HG03460 (cell line): ENCODE results near the gene NFE2.
"Not testable (repeated sequence)": the region's sequence is repeated elsewhere in the genome, so short reads cannot be mapped to it uniquely, and the experiment has no call there.

Source experiments
- ATAC-seq: cut with Tn5 transposase; IDR thresholded peaks from one replicate; pipeline ENCODE4 v1.9.1; 2021; ENCODE audit not compliant: unreplicated experiment

The NFE2 gene

DNA sequence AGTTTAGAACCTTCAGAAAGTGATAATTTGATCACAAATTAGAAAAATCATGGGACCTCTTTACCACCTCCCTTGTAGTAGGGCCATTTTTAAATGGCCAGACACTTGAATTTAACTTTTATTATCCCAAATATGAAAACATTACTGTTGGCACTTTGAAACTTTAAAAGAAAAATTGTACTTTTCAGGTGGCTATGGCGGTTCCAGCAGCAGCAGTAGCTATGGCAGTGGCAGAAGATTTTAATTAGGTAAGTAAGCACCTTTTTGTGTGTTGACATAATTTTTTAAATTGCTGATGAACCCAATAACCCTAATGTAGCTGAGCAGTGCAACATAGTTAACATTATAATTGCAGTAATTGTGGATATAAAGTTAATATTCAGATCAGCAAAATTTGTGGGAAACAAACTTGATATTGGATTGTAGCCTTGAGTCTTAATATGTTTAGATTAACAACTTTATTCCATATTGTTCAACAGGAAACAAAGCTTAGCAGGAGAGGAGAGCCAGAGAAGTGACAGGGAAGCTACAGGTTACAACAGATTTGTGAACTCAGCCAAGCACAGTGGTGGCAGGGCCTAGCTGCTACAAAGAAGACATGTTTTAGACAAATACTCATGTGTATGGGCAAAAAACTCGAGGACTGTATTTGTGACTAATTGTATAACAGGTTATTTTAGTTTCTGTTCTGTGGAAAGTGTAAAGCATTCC is 16.6 kb downstream of the NFE2 start:
- ATAC-seq: not testable (repeated sequence)

DNA sequence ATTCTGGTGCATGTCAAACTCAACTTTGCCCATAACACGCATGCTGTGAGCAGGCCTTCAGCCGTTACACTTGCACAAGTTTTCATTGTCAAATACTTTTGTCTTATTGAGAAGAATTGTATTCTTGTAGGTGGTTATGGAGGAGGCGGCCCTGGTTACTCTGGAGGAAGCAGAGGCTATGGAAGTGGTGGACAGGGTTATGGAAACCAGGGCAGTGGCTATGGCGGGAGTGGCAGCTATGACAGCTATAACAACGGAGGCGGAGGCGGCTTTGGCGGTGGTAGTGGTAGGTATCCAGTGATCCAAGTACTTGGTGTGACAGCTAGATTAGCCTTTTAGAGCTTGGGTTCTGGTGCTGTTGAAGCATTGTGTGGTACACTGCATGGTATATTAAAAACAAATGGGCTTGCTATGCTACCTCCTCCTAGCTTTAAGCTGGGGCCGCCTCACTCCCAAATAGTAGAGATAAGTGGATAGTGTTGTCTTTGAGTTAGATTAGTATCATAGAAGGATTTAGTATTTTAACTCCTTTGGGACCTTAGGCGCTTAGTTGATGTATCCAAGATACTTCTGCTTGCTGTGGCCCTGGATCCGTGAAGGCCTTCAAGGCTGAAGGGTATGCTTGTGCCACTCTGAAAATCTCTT is 17.7 kb downstream of the NFE2 start:
- ATAC-seq: no peak

DNA sequence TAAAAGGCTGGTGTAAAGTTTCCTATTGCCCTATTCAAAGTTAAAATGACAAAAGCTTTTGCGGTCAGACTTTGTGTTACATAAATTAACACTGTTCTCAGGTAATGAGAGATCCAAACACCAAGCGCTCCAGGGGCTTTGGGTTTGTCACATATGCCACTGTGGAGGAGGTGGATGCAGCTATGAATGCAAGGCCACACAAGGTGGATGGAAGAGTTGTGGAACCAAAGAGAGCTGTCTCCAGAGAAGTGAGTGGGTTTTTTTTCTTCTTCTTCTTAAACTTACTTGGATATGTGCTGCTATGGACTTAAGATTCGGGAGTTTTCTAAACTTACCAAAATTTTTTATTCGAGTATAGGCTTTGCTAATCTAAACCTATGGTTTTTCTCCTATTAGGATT is 19.1 kb downstream of the NFE2 start:
- not testable (repeated sequence) for ATAC-seq

GRCh38 chr12:54281261-54281638 is 19.6 kb downstream of the NFE2 start:
- not testable (repeated sequence) for ATAC-seq

DNA sequence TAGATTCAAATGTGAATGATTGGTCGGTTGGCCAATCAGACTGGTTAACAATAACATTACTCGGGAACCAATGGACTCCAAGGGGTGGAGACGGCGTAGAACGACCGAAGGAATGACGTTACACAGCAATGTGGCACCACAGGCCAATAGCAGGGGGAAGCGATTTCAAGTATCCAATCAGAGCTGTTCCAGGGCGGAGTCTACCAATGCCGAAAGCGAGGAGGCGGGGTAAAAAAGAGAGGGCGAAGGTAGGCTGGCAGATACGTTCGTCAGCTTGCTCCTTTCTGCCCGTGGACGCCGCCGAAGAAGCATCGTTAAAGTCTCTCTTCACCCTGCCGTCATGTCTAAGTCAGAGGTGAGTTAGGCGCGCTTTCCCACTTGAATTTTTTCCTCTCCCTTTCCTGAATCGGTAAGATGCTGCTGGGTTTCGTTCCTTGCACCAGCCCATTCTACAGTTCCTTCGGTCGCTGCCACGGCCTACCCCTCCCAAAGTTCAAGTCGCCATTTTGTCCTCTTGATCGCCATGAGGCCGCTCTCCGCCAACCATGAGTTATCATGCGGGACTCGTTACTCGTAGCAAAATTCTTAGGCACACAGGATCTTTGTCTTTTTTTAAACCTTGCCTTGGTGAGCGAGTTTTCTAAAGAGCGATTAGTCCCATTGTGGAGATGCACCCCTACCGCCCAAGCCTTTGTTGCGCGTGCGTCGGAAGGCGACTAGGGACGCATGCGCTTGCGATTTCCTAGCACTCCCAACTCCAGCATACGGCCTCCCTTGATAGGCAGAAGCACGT is 20.2 kb downstream of the NFE2 start, which contains the start of gene HNRNPA1:
Gene HNRNPA1, plus strand, starts transcription at position 259 of the 793 bp plus-strand sequence. Its CDS starts 82 bp downstream, at position 341.
- ATAC-seq: peak; percentile 87

GRCh38 chr12:54279632-54280467 is 21.0 kb downstream of the NFE2 start, which contains the start of gene CBX5:
CBX5 (minus strand) TSS chr12:54280122; CDS start chr12:54257650, 22,472 bp downstream.
- ATAC-seq: peak; percentile 77

GRCh38 chr12:54279227-54279631 is 21.6 kb downstream of the NFE2 start:
- peak; percentile 0 for ATAC-seq

DNA sequence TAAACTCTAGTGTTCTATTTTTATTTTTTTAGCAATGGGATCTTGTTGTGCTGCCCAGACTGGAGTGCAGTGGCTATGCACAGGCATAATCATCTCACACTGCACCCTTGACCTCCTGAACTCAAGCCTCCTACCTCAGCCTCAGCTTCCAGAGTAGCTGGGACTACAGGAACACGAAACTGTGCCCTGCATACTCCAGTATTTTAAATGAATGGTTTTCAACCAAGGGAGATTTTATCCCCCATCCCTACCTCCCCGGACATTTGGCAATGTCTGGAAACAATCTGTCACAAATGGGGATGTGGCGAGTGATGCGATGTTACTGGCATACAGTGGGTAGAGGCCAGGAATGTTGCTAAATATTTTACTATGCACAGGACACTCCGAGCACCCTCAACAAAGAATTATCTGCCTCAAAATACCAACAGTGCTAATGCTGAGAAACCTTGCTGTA is 23.0 kb downstream of the NFE2 start:
- ATAC-seq: no peak

DNA sequence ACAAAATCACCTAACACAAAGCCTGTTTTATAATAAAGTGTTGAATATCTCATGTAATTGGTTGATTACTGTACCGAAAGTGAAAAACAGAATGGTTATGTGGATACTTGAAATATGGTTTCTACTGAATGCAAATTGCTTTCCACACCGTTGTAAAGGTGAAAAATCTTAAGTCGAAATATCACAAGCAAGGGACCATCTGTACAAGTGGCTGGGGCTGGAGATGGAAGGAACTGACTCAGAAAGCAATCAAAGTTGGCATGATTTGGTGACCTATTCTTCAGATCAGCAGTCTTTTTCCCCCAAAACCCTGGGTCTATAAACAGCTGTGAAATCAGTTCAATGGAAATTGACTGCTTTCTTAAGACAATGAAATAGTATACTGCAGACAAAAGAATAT is 24.4 kb downstream of the NFE2 start:
- ATAC-seq: no peak

DNA sequence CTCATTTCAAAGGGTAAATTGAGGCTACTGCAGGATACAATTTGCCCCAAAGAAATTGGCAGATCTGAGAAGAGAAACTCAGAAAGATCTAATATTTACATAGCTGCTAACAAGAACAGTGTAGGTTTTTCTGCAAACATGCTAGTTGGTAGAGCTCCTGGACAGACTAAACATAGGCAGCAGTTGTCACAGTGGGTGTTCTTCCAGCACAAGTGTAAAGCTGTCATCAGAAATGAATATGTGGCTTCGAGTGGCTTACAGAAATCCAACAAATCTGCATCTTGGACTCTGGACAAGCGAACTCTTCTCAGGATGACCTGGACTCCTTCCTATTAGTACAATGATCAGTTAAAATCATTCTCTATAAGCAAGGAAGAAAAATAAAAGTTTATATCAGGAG is 26.8 kb downstream of the NFE2 start:
- ATAC-seq: no peak

DNA sequence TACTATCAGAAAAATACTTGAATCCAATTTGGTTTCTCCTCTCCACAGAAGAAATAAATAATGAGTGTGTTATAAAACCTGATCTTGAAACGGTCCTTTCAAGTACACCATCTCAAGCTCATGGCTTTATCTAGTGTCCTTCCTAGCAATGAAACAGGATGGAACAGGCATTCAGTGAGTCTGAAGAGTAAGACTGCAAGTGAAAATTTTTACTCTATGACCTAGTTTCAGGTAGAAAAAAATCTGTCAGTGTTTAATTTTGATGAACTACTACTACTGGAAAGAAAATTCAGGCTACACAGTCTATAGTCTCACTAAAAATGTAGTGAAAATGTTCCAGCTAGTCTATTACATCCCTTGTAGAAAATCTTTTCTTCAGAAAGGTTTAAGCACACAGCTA is 28.6 kb downstream of the NFE2 start:
- no peak for ATAC-seq

DNA sequence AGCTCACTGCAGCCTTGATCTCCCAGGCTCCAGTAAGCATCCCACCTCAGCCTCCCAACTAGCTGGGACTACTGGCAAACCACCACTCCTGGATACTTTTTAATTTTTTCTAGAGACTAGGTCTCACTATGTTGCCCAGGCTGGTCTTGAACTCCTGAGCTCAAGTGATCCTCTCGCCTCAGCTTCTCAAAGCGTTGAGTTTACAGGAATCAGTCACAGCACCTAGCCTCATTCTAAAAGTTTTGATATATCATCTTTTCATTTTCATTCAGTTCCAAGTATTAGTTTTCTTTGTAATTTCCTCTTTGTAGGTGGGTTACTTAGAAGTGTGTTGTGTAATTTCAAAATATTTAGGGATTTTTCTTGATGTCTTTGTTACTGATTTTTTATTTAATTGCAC is 30.5 kb downstream of the NFE2 start:
- no peak for ATAC-seq

GRCh38 chr12:54266852-54267251 is 34.0 kb downstream of the NFE2 start:
- no peak for ATAC-seq

DNA sequence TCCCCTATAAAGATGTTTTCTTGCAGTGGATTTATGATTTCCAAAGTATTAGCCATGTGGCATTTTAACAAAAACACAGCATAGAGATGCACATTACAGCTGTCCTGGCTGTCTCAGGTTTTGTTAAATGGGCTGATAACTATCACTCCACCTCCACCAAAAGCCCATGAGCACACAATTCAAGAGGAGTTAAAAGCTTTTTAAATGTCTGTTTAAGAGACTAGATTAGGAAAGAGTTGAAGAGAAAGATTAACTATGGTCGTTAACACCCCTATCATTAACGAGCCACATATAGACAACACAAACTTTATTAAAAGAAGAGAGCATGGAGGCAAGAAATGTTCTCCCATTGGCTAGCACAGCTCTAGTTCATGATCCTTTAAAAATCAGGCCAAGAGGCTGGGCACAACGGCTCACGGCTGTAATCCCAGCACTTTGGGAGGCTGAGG is 35.4 kb downstream of the NFE2 start:
- ATAC-seq: no peak

- ATAC-seq: no peak
Observed at GRCh38 chr12:54262403-54262925, 38.4 kb downstream of the NFE2 start.

- no peak for ATAC-seq
Observed at GRCh38 chr12:54261815-54262402, 38.9 kb downstream of the NFE2 start.

DNA sequence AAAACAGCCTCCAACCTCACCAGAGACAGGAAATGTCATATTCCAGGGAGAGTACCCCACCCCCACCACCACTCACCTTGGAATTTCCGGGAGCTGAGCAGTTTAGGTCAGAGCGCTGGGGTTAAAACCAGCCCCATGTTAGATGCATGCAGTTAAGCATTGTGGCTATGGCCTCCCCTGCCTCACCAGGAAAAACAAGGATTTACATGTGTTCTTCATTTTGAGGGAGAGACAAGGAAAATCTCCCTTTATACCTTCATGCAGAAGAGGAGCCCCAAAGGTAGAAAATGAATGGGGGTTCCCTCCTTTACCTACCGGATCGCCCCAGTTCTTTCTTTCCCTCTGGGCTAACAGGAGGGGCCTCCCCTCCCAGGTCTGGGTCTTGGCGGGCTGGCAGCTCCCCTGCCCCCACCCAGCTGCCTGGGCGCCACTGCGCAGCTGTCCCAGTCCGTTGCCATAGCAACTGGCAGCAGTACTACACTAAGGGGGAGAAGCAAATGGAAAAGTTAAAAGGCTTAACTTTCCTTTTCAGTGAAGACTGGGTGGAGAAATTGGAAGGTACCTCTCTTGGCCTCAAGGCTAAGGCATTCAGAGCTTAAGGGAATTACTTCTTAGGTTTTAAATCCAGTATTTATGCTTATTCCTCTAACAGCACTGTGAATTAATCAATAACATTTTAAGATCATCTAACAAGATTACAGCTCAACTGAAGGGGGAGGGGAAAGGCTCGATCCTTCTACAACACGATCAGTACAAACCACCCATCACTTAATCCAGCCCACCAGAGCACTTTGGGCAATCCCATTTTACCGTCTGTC is 41.4 kb downstream of the NFE2 start:
- ATAC-seq: peak; percentile 80

- ATAC-seq: no peak
Observed at GRCh38 chr12:54258201-54258681, 42.6 kb downstream of the NFE2 start.

GRCh38 chr12:54257332-54257731 is 43.5 kb downstream of the NFE2 start:
- no peak for ATAC-seq
